ENCODE measurements around the gene LAIR1.

Gene LAIR1

GRCh38 chr19:54312436-54313377 is 52.0 kb downstream of the LAIR1 start, which contains the start of gene LILRA5:
Gene LILRA5 (minus strand): TSS chr19:54313166. CDS start chr19:54313019, 147 bp downstream.
- no peak for DNase-seq

- no peak for DNase-seq
These were observed 52.7 kb downstream of the LAIR1 start for GRCh38 chr19:54312011-54312410.

GRCh38 chr19:54311486-54311885 is 53.2 kb downstream of the LAIR1 start:
- DNase-seq = no peak

GRCh38 chr19:54310543-54310942 is 54.2 kb downstream of the LAIR1 start:
- DNase-seq = no peak

- no peak for DNase-seq
These were observed 54.9 kb downstream of the LAIR1 start for GRCh38 chr19:54309811-54310210.

- DNase-seq = no peak
These were observed 57.2 kb downstream of the LAIR1 start for GRCh38 chr19:54307389-54308020.

- DNase-seq = no peak
These were observed 59.6 kb downstream of the LAIR1 start for GRCh38 chr19:54305141-54305540.

GRCh38 chr19:54302257-54302656 is 62.5 kb downstream of the LAIR1 start:
- DNase-seq = no peak
